SIG-M5 treated with dmso at 0.1 percent for 504 hours (cell line): Measurements from ENCODE around the gene MTFR1L.

Experiments used
- DNase-seq: peaks from one replicate; lab custom pipeline; 2025; ENCODE audit not compliant: unreplicated experiment; lab: John Stamatoyannopoulos, UW

The MTFR1L gene

DNA sequence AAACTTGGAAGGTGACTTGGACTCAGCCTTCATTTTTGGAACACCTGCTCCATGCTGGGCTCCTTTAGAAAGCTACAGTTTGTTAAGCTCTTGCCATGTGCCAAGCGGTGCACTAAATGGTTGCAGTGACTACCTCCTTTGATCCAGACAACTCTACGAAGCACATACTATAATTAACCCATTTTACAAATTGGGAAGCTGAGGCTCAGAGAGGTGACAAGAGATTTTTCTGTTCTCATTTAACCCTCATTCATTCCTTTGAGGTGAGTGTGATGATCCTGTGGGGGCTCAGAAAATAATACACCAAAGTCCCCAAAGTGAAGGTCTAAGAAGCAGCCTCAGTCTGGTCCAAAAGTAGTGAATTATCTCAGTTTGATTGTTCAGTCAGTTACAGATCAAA is 57.4 kb downstream of the MTFR1L start:
- DNase-seq: no peak

DNA sequence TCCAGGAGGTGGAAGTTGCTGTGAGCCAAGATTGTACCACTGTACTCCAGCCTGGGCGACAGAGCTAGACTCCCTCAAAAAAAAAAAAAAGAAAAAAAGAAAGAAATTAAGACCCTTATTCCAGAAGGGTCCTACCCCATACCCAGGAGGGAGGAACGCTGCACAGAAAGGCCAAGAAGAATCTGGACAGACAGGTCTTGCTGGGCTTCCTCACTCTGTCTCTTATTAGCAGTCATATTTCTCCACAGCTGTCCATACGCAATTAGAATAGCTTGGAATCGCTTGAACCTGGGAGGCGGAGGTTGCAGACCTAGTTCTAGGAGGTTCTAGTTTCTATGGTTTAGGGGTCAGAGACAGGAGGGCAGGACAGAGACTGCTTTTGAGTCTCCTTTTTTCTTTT is 58.9 kb downstream of the MTFR1L start:
- DNase-seq: no peak

DNA sequence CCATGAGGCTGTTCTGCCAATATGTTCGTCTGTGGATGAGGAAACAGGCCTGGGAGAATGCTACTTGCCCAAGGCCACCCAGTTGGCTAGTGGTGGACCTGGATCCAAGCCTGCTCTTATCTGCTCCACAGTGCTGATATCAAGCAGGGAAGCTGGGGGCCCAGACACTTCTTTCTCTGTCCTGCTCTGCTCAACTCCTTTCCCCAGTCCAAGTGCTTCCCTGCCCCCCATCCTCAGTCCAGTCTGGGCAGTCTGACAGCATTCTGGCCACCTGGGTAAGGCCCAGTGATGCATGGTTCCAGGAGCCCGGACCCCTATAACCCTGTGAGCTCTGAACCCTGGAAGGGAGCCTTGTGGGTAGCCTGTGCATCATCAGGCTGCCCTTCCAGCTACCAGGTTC is 59.9 kb downstream of the MTFR1L start:
- no peak for DNase-seq

DNA sequence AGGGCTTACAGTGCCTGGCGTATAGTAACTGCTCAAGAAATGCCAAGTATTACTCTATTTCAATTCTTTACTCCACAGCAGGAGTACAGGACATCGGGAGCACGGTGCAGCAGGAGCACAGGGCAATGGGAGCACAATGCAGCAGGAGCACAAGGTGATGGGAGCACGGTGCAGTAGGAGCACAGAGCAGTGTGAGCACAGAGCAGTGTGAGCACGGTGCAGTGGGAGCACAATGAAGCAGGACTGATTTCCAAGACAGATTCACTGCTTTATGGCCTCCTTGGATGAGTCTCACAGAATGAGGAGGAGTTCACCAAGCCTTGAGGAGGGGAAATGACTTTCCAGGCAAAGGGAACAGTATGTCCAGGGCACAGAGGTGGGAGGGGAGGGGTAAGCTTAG is 60.8 kb downstream of the MTFR1L start:
- DNase-seq: no peak

DNA sequence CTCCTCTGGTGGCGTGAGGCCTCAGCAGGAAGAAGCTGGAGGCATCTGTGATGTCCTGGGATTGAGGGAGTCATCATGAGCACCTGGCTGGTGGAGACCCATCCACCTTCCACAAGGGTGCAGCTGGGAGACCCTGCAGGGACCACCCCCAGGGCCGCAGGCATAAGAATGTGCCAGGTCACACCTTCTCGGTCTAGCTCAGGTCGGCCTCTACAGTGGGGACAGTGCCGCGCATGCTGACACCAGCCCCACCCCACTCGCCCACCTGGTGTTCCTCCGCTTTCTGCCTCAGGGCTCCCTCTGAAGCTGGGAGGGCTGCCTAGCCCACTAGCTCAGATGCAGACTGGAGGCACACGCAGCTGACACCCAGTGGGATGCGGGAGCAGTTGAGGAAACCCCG is 61.5 kb downstream of the MTFR1L start:
- no peak for DNase-seq
